GM18873 (cell line): ENCODE measurements around the gene NANOS2.
"Not testable (repeated sequence)": the region's sequence is repeated elsewhere in the genome, so short reads cannot be mapped to it uniquely, and the experiment has no call there.

Experiments
- ATAC-seq: cut with Tn5 transposase; IDR thresholded peaks from one replicate; pipeline ENCODE4 v1.9.1; 2021; ENCODE audit warnings: mild to moderate bottlenecking, moderate library complexity, moderate number of reproducible peaks; ENCODE audit not compliant: unreplicated experiment, low FRiP score

The NANOS2 gene

DNA sequence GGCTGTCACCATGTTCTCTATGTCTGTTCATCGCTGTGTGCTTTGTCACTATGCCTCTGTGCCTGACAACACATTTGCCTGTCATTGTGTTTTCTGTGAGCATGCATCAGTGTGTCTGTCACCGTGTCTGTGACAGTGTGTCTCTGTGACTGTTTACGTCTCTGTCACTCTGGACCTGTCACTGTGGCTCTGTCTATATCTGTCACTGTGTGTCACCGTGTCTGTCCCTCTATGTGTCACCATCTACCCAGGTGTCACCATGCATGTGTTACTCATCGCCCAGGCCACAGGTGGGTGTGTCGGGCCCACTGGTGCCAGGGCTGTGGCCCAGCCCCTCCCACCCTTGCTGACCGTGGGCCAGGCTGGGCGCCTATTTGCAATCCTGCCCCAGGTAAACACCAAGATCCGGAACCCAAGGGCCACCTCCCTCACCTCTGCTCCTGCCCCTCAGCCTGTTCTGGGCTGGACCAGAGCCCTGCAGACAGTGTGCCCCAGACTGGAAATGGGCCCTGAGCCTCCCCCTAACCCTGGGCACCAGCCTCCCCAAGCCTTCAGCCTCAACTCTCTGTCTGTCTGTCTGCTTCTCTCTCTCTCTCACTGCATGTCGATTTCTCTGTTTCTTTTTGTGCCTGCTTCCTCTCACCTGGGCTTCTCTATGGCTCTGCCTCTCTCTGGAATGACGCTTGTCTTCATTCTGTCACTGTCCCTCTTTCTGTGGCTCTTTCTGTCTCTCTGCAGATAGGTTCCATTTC lies 36.4 kb downstream of the NANOS2 start:
- no peak for ATAC-seq

GRCh38 chr19:45876411-45877197 lies 38.0 kb downstream of the NANOS2 start:
- no peak for ATAC-seq

DNA sequence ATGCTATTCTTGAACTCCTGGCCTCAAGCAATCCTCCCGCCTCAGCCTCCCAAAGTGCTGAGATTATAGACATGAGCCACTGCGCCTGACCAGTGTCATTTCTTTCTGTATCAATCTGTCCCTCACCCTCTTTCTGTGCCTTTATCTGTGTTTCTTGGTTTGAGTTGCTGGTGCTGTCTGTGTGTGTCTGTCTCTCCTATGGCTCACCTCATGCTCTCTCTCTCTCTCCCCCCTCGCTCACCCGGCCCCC lies 38.5 kb downstream of the NANOS2 start:
- ATAC-seq = no peak

- ATAC-seq = no peak
These were observed 40.0 kb downstream of the NANOS2 start for GRCh38 chr19:45874620-45874966.

DNA sequence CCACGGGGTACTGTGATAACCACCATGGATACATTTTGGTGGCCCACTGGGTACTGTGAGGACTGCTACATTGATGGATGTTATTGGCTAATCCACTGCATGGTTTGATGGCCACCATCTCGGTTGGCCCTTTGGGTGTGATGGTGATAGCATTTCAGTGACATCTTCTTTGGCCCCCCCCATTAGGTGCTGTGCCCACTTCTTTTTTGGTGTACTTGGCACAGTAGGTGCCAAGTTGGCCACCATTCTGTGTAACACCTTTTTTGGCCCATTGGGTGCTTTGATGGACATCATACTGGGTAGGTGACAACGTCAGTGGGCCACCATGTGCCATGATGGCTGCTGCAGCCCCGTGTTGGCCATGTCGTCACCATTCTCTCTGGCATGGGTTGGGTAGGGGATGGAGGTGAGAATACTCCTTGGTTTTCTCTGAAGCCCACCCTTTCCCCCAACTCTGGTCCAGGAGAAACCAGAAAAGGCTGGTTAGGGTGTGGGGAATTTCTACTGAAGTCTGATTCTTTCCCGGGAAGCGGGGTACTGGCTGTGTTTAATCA lies 41.3 kb downstream of the NANOS2 start:
- no peak for ATAC-seq

GRCh38 chr19:45872095-45872919 lies 42.3 kb downstream of the NANOS2 start:
- ATAC-seq = no peak

- no peak for ATAC-seq
These were observed 43.8 kb downstream of the NANOS2 start for GRCh38 chr19:45870798-45871197.

DNA sequence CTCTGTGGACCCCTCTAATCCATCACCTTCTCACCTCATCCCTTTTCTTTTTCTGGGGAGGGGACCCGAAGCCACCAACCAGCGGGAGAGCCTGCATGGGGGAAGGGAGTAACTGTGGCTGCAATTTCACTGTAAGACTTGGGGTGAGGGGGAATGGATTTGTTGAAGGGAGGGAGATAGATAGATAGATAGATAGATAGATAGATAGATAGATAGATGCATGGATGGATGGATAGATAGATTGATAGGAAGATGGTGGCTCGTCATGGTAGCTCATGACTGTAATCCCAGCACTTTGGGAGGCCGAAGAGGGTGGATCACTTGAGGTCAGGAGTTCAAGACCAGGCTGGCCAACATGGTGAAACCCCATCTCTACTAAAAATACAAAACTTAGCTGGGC lies 47.3 kb downstream of the NANOS2 start:
- ATAC-seq = not testable (repeated sequence)

DNA sequence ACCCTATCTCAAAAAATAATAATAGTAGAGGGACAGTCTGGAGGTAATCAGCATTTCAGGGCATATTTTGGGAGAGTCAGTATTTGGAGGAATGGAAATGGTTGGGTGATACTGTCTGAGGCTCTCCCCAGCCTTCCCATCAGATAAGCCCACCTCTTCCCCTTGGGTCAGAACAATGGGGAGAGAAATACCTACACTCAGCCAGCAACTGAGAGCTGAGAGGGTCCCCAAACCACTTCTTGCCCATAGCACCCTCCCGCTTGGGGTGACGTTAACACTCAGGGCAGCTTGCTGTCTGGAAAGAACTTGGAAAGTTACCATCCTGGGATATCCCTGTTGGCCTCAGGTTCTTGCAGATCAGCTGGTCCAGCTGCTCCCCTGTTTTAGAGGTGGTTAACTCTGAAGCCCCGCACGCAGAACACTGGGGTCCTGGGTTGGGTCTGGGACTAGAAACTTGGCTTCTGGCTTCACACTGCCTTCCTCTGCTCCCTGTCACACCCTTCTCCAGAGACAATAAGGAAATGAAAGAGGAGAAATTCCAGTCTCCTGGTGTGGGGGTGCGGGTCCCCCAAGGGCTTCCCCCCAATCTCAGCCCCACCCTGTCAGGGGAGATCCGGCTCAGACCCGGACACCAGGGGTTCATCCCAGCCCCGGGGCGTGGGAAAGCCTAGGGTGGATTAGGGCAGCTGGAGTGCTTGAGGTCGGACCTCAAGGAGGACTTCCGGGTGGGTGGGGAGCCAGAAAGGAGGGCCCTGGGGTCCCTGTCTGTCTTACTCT lies 48.0 kb downstream of the NANOS2 start:
- ATAC-seq = no peak

GRCh38 chr19:45865269-45865948 lies 49.2 kb downstream of the NANOS2 start:
- no peak for ATAC-seq

- ATAC-seq = no peak
These were observed 49.9 kb downstream of the NANOS2 start for GRCh38 chr19:45864629-45865082.

- no peak for ATAC-seq
These were observed 50.5 kb downstream of the NANOS2 start, which contains the start of gene FOXA3 for GRCh38 chr19:45863840-45864628. FOXA3 (plus strand) TSS chr19:45864326; CDS start chr19:45864457, 131 bp downstream.

DNA sequence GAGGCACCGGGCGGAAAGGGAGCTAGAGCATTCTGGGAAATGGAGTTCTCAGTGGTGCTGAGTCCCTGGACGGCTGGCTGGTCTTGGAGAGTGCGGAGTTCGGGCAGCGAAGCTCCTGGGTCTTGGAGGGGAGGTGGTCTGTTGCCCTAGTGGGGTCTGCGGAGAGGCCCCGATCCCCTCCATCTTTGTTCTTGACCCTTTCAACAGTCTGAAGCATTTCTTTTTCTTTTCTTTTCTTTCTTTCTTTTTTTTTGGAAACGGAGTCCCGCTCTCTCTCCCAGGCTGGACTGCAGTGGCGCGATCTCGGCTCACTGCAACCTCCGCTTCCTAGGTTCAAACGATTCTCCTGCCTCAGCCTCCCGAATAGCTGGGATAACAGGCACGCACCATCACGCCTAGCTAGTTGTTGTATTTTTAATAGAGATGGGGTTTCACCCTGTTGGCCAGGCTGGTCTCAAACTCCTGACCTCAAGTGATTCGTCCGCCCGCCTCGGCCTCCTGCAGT lies 51.2 kb downstream of the NANOS2 start:
- ATAC-seq = no peak
